Panc1 (cell line): ENCODE measurements around the gene KLHL28.

Source experiments
- CTCF ChIP-seq: fragments of 450-650 bp; IDR thresholded peaks from 2 replicates; pipeline ENCODE4 v1.5.1; 2017; ENCODE audit warnings: mild to moderate bottlenecking
- REST ChIP-seq, 2 experiments: IDR thresholded peaks; 2 replicates each; pipeline ENCODE4 v1.6.1; 2011 to 2012; ENCODE audit warnings: low read depth in 2 of 2, control low read depth in 1 of 2, low read length in 1 of 2, mild to moderate bottlenecking in 1 of 2, moderate library complexity in 1 of 2; ENCODE audit not compliant: insufficient read depth in 1 of 2
- SIN3A ChIP-seq: IDR thresholded peaks from 2 replicates; pipeline ENCODE4 v1.6.1; 2012; ENCODE audit warnings: low read depth, mild to moderate bottlenecking, low read length, moderate library complexity, borderline replicate concordance; ENCODE audit not compliant: insufficient read depth
- TCF7L2 ChIP-seq: IDR thresholded peaks from 2 replicates; pipeline ENCODE4 v1.6.1; 2011; ENCODE audit warnings: mild to moderate bottlenecking, low read depth, low read length, inconsistent platforms

DNA sequence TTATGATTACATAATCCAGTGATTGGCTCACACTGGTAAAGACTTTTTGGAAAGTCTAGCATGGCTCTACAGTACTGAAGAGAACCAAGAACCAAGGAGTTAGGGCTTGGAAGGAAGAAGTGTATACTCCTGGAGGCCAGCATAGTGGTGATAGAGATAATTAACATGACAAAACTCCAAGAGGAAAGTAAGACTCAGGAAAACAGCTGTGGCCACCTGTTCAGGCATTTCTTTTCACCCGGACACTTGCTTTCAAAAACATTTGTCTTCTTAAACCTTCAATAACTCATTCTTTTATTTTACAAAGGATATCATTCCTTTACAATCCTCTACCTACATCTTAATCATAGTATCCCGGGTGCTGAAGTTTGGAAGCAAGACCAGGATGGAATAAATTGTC is 50.9 kb downstream of the KLHL28 start:
- TF ChIP-seq CTCF (no peak), TCF7L2 (no peak), SIN3A (no peak), REST (IDR thresholded peaks at IDR 0.05; ENCODE audit: insufficient read depth in 1 of 2, low read depth in 2 of 2, low read length in 1 of 2) (no peak)
